Measurements from ENCODE around the gene BRCA2.

Gene BRCA2

GRCh38 chr13:32298695-32299094, 16.6 kb upstream of the BRCA2 start:
- no peak overlapping the region for H3K4me3 ChIP-seq (ENCODE audit: low read depth, low read length)
- TF ChIP-seq, protein P1, sequence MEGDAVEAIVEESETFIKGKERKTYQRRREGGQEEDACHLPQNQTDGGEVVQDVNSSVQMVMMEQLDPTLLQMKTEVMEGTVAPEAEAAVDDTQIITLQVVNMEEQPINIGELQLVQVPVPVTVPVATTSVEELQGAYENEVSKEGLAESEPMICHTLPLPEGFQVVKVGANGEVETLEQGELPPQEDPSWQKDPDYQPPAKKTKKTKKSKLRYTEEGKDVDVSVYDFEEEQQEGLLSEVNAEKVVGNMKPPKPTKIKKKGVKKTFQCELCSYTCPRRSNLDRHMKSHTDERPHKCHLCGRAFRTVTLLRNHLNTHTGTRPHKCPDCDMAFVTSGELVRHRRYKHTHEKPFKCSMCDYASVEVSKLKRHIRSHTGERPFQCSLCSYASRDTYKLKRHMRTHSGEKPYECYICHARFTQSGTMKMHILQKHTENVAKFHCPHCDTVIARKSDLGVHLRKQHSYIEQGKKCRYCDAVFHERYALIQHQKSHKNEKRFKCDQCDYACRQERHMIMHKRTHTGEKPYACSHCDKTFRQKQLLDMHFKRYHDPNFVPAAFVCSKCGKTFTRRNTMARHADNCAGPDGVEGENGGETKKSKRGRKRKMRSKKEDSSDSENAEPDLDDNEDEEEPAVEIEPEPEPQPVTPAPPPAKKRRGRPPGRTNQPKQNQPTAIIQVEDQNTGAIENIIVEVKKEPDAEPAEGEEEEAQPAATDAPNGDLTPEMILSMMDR (IDR thresholded peaks at IDR 0.05; ENCODE audit: low read depth, low read length, missing control alignments): no peak
- DNase-seq (ENCODE audit: low read depth): no peak

GRCh38 chr13:32299893-32300292, 15.4 kb upstream of the BRCA2 start:
- DNase-seq (ENCODE audit: low read depth): no peak
- TF ChIP-seq, protein P1 (IDR thresholded peaks at IDR 0.05; ENCODE audit: low read depth, low read length, missing control alignments): no peak
- H3K4me3 ChIP-seq (ENCODE audit: low read depth, low read length): no peak overlapping the region

- TF ChIP-seq, protein P1 (IDR thresholded peaks at IDR 0.05; ENCODE audit: low read depth, low read length, missing control alignments): no peak
- no peak overlapping the region for H3K4me3 ChIP-seq (ENCODE audit: low read depth, low read length)
- DNase-seq (ENCODE audit: low read depth): no peak
These were observed 14.9 kb upstream of the BRCA2 start for GRCh38 chr13:32300406-32300805.

DNA sequence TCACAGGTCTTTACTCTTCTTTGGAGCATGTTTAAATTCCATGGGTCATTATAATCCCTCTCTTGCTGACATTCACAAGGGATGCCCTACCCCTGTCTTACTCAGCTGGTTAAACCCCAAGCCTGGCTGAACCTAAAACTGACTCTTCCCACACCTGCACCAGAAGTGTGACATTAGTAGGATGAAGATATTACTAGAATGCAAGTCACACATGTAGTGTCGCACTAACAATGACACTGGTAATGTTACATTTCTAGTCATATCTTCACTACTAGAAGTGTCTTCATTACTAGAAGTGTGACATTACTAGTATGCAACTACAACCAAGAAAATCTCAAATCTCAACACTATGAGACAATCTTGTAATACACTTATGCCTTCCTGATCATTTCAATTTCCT, 14.4 kb upstream of the BRCA2 start:
- no peak overlapping the region for H3K4me3 ChIP-seq (ENCODE audit: low read depth, low read length)
- no peak for DNase-seq (ENCODE audit: low read depth)
- TF ChIP-seq, protein P1 (IDR thresholded peaks at IDR 0.05; ENCODE audit: low read depth, low read length, missing control alignments): no peak

- H3K4me3 ChIP-seq (ENCODE audit: low read depth, low read length): no peak overlapping the region
- DNase-seq (ENCODE audit: low read depth): no peak
- TF ChIP-seq, protein P1 (IDR thresholded peaks at IDR 0.05; ENCODE audit: low read depth, low read length, missing control alignments): no peak
These were observed 12.8 kb upstream of the BRCA2 start for GRCh38 chr13:32302461-32302860.

GRCh38 chr13:32305646-32306045, 9.7 kb upstream of the BRCA2 start:
- H3K4me3 ChIP-seq (ENCODE audit: low read depth, low read length): no peak overlapping the region
- no peak for DNase-seq (ENCODE audit: low read depth)
- TF ChIP-seq, protein P1 (IDR thresholded peaks at IDR 0.05; ENCODE audit: low read depth, low read length, missing control alignments): no peak

DNA sequence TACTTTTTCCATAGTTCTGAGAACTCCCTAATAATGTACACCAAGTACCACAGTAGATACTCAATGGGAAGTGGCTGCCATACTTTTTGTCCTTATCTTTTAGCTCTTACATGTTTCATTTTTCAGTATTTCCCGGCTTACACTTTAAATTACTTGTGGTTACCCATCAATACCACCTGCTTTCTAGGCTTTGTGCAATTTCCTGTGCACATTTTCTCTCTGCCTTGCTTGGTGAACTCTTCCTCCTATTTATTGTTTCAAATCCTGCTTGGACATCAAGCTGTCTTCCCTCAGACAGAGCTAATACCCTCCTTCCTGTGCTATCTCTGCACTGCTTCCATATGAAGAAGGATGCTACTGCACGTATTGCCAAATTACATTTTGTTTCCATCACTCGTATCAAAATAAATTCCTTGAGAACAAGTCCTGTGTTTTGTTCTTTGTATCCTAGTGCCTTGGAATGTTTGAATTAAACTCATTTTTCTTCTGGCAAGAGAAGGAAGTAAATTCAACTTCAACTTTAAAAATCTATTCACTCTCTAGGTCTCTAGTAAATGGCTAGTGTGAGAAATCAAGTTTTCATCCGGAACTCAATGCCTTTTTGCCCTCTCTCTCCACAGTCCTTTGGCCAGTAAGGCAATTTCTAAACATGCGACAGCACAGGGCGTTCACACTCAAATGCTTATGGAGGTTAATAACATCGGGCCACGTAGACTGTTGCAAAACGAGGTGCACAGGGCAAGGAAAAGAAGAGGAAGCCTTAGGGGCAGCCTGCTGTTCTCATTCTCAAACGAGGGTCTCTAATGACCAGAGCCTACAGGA, 5.8 kb upstream of the BRCA2 start:
- DNase-seq (ENCODE audit: low read depth): no peak
- TF ChIP-seq, protein P1 (IDR thresholded peaks at IDR 0.05; ENCODE audit: low read depth, low read length, missing control alignments): no peak
- no peak overlapping the region for H3K4me3 ChIP-seq (ENCODE audit: low read depth, low read length)

Data from GM12864 (cell line).